Measurements from ENCODE around the gene SH3RF3.

DNA sequence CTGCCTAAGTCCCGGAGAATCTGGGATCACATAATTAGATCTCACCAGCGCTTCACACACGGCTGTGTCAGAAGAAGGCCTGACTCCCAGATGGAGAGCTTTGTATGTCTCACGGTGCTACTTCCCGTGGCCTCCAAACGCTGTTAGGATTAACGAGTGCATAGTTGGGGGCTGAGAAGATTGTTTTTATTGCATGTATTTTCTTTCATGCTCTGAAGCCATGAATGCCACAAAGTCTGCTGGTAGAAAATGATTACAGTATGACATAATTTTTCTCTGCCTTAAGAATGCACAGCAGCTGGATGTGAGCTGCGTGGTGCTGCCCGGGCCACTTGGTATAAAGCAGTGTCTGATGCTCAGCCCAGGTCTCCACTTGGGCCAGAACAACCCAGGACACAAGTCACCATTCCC, 318.3 kb downstream of the SH3RF3 start:
- no peak for TF ChIP-seq CTCF (IDR thresholded peaks at IDR 0.05 in 2 of 3, conservative IDR thresholded peaks at IDR 0.05 in 1 of 3; ENCODE audit: borderline replicate concordance in 1 of 3, insufficient read depth in 1 of 3, low read depth in 2 of 3, low read length in 2 of 3)
- TF ChIP-seq RAD21 (IDR thresholded peaks at IDR 0.05; ENCODE audit: low read depth), result no peak
- no peak for TF ChIP-seq SIN3A (IDR thresholded peaks at IDR 0.05; ENCODE audit: low read depth)
- no peak for TF ChIP-seq JUND (IDR thresholded peaks at IDR 0.05)
- TF ChIP-seq POLR2A (IDR thresholded peaks at IDR 0.05; ENCODE audit: borderline replicate concordance, extremely low read depth, insufficient read depth, insufficient read length), result no peak
- TF ChIP-seq ZNF274 (IDR thresholded peaks at IDR 0.05; ENCODE audit: low read depth, low read length), result no peak
- TF ChIP-seq EZH2phosphoT487 (IDR thresholded peaks at IDR 0.05; ENCODE audit: borderline replicate concordance), result no peak
- TF ChIP-seq EGR1 (IDR thresholded peaks at IDR 0.05; ENCODE audit: low read depth), result no peak
- no peak for TF ChIP-seq REST (IDR thresholded peaks at IDR 0.05; ENCODE audit: low read depth)
- no peak for TF ChIP-seq POLR2AphosphoS5 (IDR thresholded peaks at IDR 0.05; ENCODE audit: low read depth, low read length)
- no peak for TF ChIP-seq TCF7L2 (IDR thresholded peaks at IDR 0.05; ENCODE audit: borderline replicate concordance, extremely low read depth, insufficient read depth, insufficient read length)

All from HCT116 (cell line).